COR-L47 (cell line): ENCODE measurements around the gene RIPPLY2.
"Not testable (repeated sequence)": the region's sequence is repeated elsewhere in the genome, so short reads cannot be mapped to it uniquely, and the experiment has no call there.

Source experiments
- DNase-seq: peaks from one replicate; lab custom pipeline; 2025; lab: John Stamatoyannopoulos, UW

RIPPLY2 gene, protein sequence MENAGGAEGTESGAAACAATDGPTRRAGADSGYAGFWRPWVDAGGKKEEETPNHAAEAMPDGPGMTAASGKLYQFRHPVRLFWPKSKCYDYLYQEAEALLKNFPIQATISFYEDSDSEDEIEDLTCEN

GRCh38 chr6:83853178-83854000 is at the start of gene RIPPLY2:
Gene RIPPLY2 (plus strand): TSS chr6:83853360. CDS start chr6:83853417, 57 bp downstream.
- peak; percentile 48 for DNase-seq

DNA sequence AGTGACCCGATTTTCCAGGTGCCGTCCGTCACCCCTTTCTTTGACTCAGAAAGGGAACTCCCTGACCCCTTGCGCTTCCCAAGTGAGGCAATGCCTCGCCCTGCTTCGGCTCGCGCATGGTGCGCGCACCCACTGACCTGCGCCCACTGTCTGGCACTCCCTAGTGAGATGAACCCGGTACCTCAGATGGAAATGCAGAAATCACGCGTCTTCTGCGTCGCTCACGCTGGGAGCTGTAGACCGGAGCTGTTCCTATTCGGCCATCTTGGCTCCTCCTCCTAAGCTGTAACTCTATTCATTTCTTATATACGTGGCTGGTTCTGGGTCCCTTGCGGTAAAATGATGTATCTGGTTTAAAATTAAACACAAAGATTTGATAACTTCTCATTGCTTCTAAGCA is 49.7 kb upstream of the RIPPLY2 start:
- DNase-seq: not testable (repeated sequence)

GRCh38 chr6:83804886-83805285 is 48.3 kb upstream of the RIPPLY2 start:
- DNase-seq: no peak

GRCh38 chr6:83808005-83808404 is 45.2 kb upstream of the RIPPLY2 start:
- DNase-seq: no peak

DNA sequence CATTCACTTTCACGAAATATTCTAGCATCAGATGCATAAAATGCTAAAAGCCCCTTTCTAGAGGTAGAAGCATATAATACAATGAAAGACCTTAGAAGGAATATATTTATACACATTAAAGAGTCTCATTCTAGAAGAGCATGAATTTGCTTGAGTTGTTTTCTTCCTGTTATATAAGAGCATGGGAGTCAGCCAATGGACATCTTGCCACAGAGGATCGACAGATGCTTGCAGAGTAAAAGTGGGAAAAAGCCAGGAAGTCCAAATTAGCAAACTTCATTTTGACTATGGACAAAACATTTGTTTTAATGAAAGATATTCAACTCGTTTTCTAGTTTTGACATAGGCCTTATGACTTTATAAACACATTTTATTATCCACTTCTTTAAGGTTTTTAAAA is 44.2 kb upstream of the RIPPLY2 start:
- DNase-seq: no peak

DNA sequence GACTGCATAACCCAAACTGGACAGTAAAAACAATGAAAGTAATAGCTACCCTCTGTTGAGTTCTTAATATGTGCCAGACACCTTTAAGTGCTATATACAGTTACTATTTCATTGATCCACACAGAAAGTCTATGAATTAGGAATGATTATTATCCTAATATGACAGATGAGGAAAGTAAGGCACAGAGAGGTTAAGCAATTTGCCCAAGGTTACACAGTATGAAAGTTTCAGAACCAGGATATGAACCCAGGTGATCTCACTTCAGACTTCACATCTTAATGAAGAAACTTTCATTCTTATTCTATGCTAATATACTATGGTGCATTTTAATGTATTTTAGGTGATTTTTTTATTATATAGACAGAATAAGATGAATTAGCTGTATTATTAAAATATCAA is 40.6 kb upstream of the RIPPLY2 start:
- DNase-seq: no peak

DNA sequence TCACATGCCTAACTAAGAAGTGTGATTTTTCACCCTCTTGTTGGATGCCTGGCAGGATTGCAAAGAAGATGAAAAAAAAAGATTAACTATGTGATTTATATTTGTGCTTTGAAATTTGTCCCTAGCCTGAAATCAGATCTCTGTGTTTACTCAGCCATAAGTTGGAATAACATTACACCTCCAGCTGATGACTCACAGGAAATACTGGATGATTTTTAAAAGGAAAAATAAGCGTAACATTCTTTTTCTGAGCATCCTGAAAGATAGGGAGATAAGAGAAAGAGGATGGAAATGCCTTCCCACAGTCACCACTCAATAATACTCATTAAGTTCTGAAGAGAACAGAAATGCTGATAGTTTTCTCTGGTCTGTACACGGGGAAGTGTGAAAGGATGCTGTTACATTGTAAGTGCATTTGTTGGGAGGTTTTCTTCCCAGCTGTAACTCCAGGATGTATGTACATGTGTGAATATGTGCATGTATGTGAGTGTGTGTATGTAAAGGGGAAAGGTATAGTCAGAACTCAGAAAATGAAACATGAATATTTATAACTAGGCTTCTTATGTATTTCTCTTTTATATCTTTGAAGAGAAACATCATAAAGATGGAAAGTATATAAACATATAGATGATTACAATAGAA is 37.4 kb upstream of the RIPPLY2 start:
- DNase-seq: no peak

DNA sequence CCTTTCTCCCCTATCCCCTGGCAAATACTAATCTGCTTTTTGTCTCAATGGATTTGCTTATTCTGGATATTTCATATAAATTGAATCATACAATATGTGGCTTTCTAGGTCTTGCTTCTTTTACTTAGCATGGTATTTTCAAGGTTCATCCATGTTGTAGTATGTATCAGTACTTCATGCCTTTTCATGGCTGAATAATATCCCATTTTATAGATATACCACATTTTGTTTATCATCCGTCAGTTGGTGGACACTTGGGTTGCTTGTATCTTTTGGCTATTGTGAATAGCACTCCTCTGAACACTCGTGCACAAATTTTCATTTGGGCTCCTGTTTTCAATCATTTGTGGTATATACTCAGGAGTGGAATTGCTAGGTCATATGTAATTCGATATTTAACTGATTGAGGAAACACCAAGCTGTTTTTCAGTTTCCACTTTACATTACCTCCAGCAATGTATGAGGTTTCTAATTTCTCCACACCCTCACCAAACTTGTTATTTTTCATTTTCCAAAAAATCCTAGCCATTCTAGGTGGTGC is 30.5 kb upstream of the RIPPLY2 start:
- DNase-seq: no peak

- no peak for DNase-seq
Measured at GRCh38 chr6:83824388-83824801, 28.8 kb upstream of the RIPPLY2 start.

- DNase-seq: no peak
Measured at GRCh38 chr6:83824831-83825230, 28.3 kb upstream of the RIPPLY2 start.

GRCh38 chr6:83827050-83827449 is 26.1 kb upstream of the RIPPLY2 start:
- DNase-seq: no peak

DNA sequence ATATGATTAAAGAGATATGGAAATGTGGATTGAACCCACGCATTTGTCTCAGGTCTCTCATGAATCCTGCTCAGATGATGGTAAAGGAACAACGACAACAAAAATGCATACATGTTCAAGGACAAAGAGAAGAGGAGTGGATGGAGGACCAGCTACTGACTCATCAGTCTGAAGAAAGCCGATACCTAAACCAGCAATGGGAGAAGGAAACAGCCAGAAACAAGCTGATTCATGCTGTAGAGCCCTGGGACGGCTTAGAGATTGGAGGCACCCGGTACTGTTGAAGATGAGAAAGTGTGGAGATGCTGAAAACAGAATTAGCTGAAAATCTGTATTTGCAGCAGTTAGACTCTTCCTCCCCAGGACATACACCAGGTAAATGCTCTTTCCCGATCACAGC is 14.4 kb upstream of the RIPPLY2 start:
- DNase-seq: no peak

DNA sequence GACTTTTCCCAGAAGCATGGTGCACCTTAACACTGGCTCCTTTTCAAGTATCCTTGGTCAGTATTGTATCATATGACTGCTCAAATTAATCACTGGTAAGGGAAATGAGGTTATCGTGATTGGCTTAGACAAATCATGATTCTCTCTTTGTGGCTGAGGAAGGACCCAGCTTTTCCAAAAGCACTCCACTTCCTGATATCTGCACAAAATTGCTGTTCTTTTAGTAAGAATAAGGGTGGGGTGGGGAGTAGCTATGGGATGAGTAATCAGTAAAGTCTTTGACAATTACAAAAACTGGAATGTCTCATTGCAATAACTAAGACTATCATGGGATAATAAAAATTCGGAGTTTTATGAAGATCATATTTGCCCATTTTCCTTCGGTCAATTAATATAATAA is 9.0 kb upstream of the RIPPLY2 start:
- no peak for DNase-seq

- no peak for DNase-seq
Measured at GRCh38 chr6:83846291-83846690, 6.9 kb upstream of the RIPPLY2 start.

- no peak for DNase-seq
Measured at GRCh38 chr6:83847179-83847578, 6.0 kb upstream of the RIPPLY2 start.

DNA sequence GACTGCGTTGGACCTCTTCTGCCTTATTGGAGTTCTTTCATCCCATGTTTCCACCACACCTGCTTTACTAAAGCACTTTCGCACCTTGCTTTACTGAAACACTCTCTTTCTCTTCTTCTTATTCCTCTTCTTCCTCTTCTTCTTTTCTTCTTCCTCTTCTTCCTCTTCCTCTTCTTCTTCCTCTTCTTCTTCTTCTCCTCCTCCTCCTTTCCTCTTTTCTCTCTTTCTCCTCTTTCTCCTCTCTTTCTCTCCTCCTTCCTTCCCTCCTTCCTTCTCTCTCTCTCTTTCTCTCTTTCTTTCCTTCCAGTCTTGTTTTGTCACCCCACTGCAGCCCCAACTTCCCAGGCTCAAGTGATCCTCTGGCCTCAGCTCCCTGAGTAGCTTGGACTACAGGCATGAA is 4.0 kb upstream of the RIPPLY2 start:
- no peak for DNase-seq

GRCh38 chr6:83849610-83850009 is 3.5 kb upstream of the RIPPLY2 start:
- DNase-seq: no peak

DNA sequence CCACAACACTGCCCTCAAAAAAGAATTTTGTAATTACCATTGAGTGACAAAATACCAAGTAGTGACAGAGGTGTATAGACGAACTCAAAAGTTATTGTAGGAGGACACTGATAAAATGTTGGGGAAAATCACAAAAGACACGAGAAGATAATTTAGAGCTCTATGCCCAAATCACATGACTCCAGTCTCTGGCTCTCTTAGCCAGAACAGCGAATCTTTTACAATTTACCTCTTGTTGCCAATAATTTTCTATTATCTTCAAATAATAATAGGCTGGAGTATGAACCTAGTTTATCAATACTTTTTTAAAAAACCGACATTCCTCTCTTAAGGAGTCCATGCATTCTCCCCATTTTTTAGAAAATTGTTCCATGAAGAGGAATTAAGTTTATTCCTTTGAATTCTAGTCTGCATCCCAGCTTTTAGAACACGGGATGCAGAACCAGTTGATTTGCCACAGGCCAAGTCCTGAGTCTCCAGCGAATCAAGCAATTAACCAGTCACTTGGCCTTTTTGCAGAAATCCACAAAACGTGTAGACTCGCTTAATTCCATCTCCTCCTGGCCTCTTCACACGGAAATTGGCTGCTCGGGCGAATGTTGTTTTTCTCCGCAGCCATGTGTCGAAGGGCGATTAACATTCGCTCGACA is 507 bp upstream of the RIPPLY2 start:
- DNase-seq: no peak

DNA sequence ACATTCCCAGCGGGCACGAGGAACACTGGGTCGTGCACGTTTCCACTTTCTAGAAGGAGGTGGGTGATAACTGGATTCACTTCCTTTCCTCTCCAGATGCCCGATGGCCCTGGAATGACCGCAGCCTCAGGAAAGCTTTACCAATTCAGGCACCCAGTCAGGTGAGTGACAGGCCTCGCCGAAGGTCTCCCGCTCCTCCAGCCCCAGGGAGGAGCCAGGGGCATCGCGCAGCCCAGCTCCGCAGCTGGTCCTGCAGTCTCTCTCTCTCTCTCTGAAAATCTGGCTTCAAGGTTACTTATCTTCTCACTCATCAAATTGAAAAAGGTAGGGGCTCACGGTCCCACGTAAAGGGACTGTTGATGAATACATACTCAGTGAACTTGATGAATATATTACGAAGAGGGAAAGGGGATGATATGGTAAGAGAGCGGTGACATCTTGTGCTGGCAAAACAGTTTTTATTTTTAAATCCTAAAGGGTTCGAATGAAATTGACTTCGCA is 891 bp downstream of the RIPPLY2 start:
- DNase-seq: no peak

GRCh38 chr6:83854766-83855165 is 1.6 kb downstream of the RIPPLY2 start:
- DNase-seq: no peak

DNA sequence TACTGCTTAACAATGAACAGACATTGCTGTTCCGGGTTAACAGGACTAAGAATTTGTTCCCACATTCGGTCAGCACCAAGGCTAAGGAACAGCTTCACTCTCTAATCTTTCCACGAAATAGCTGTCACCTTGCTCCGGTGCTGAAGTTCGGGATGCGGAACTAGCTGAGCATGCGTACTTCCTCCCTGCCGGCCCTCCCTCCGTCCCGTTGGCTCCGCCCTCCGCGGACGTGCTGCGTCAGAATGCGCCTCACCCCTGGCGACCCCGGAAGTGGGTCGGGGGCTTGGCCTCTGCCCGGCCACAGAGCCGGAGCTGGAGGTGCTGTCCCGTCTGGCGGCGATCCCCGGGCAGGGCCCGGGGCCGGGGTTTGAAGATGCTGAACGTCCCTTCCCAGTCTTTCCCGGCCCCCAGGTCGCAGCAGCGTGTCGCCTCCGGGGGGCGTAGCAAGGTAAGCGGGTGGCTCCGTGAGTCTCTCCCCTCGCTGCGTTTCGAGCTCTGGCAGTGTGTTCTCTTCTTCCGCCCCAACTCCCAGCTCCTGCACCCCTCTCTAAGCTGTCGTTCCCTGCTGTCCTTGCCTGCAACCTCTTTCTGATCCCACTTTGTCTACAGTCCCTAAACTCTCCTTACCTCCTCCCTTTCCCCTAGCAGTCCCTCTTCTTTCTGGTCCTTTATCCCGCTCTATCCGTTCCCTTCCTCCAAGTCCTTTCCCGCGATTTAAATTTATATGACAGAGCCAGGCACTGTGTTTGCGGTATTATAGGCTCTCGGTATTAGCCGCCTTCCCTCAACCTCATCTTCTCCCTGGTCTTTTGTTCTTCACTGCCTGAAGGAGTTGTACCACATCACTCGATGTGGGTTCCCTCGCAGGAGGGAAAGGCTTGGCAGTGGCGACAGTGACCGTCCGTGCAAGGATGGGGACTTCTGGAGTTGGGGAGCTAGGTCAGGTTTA is 6.5 kb downstream of the RIPPLY2 start, which contains the start of gene CYB5R4:
Gene CYB5R4 (plus strand): TSS at position 280 of the 949 bp plus-strand sequence. CDS start 94 bp downstream, at position 374.
- DNase-seq: peak; percentile 81
